Measurements from ENCODE around the gene MGAT2. TPM values are rescaled to one million over a fixed set of nuclear protein-coding genes. Genes with fewer than 3 reads are reported as not detected.

Gene MGAT2
- total and polyA plus RNA-seq, 2 of the 4 experiments (the other 2 are of a cell fraction): 36.6 to 67.6 TPM

- Histone ChIP-seq H3K79me1 (ENCODE audit: low read depth in 1 of 2, low read length in 2 of 2) (peaks cover 25 to 69% of the 10 kb centered on the region in 2 experiments), H3K18ac (ENCODE audit: low read depth, low read length) (no peak overlapping the region), H3K14ac (replicated peaks; ENCODE audit: low read depth, low read length) (no peak overlapping the region), H3K23ac (ENCODE audit: low read depth, low read length) (no peak overlapping the region), H3K56ac (ENCODE audit: extremely low read depth, insufficient read depth, low read length) (no peak overlapping the region), H2BK120ac (ENCODE audit: low read depth, low read length) (no peak overlapping the region), H2BK20ac (ENCODE audit: low read depth, low read length) (no peak overlapping the region), H2BK5ac (ENCODE audit: low read depth, low read length, poor library complexity, severe bottlenecking) (no peak overlapping the region), H4K8ac (ENCODE audit: low read depth in 2 of 2, low read length in 2 of 2) (no peak overlapping the region), H4K91ac (ENCODE audit: insufficient read depth, low read depth, low read length) (no peak overlapping the region), H3K27me3 (ENCODE audit: control insufficient read depth, insufficient read depth, low read length) (no peaks in the 10 kb centered on the region), H3K4me2 (ENCODE audit: low read depth, low read length) (no peak overlapping the region), H3K4me3 (ENCODE audit: insufficient read depth, low read depth, low read length) (no peak overlapping the region), H3K27ac (ENCODE audit: insufficient read depth, low read length) (no peak overlapping the region), H2BK15ac (ENCODE audit: low read depth, low read length) (no peak overlapping the region), H3K9me3 (ENCODE audit: control insufficient read depth, insufficient read depth, low read length) (no peaks in the 10 kb centered on the region), H2AK5ac (ENCODE audit: low read depth, low read length) (no peak overlapping the region), H4K5ac (ENCODE audit: low read depth, low read length) (no peak overlapping the region), H2AK9ac (replicated peaks; ENCODE audit: low read depth, low read length, poor library complexity) (no peak overlapping the region), H3K9me1 (ENCODE audit: insufficient read depth, low read length) (peaks cover 17% of the 10 kb centered on the region), H3K9ac (ENCODE audit: low read depth, low read length) (no peak overlapping the region), H3K4ac (ENCODE audit: low read depth, low read length) (no peak overlapping the region), H2AFZ (replicated peaks; ENCODE audit: low read length, poor library complexity) (no peak overlapping the region), H4K20me1 (ENCODE audit: insufficient read depth, low read length) (peaks cover 64% of the 10 kb centered on the region), H3K4me1 (ENCODE audit: control insufficient read depth, insufficient read depth, low read length) (peaks cover 6% of the 10 kb centered on the region), H3K36me3 (ENCODE audit: control insufficient read depth, insufficient read depth, low read length) (peaks cover 19% of the 10 kb centered on the region)
- intact Hi-C loops (cut with micrococcal nuclease): no loop called here
- TF ChIP-seq CEBPB (IDR thresholded peaks at IDR 0.05; ENCODE audit: low read depth, low read length): no peak
- TF ChIP-seq RFX5 (IDR thresholded peaks at IDR 0.05; ENCODE audit: low read depth, low read length): no peak
- TF ChIP-seq POLR2A (IDR thresholded peaks at IDR 0.05; ENCODE audit: low read depth, low read length): no peak; the same call in 1 of the 2 replicates
- TF ChIP-seq, protein P1, sequence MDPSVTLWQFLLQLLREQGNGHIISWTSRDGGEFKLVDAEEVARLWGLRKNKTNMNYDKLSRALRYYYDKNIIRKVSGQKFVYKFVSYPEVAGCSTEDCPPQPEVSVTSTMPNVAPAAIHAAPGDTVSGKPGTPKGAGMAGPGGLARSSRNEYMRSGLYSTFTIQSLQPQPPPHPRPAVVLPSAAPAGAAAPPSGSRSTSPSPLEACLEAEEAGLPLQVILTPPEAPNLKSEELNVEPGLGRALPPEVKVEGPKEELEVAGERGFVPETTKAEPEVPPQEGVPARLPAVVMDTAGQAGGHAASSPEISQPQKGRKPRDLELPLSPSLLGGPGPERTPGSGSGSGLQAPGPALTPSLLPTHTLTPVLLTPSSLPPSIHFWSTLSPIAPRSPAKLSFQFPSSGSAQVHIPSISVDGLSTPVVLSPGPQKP (IDR thresholded peaks at IDR 0.05; ENCODE audit: borderline replicate concordance, low read depth, low read length): no peak
- no peak for TF ChIP-seq CTCF (conservative IDR thresholded peaks at IDR 0.05; ENCODE audit: low read depth, low read length)
- TF ChIP-seq MAFK (IDR thresholded peaks at IDR 0.05; ENCODE audit: low read depth, low read length): no peak
- TF ChIP-seq NFE2L2 (IDR thresholded peaks at IDR 0.05; ENCODE audit: low read depth, low read length): no peak
- no peak for TF ChIP-seq CHD1 (IDR thresholded peaks at IDR 0.05; ENCODE audit: low read depth, low read length)
- TF ChIP-seq RCOR1 (IDR thresholded peaks at IDR 0.05; ENCODE audit: insufficient replicate concordance, low read length): no peak
- TF ChIP-seq MAZ (IDR thresholded peaks at IDR 0.05; ENCODE audit: borderline replicate concordance, low read depth, low read length): no peak
- TF ChIP-seq BHLHE40 (IDR thresholded peaks at IDR 0.05; ENCODE audit: low read depth, low read length): no peak
- TF ChIP-seq RAD21 (IDR thresholded peaks at IDR 0.05; ENCODE audit: low read length): no peak
- TF ChIP-seq, protein P2, sequence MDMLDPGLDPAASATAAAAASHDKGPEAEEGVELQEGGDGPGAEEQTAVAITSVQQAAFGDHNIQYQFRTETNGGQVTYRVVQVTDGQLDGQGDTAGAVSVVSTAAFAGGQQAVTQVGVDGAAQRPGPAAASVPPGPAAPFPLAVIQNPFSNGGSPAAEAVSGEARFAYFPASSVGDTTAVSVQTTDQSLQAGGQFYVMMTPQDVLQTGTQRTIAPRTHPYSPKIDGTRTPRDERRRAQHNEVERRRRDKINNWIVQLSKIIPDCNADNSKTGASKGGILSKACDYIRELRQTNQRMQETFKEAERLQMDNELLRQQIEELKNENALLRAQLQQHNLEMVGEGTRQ (IDR thresholded peaks at IDR 0.05; ENCODE audit: low read depth, low read length): no peak
- CTCF ChIA-PET: no interaction called here
- POLR2A ChIA-PET (ENCODE audit: unreplicated experiment): interaction anchor here (0.6 kb wide), 1 partner anchor 1755 kb away, joined by 3 read pairs; no protein-coding TSS in a partner anchor
- dilution Hi-C loops (cut with HindIII; ENCODE audit: low sequenced_read_pairs, unreplicated experiment): no loop called here
- no TSS peak for BruUV-seq (replicated peaks)
- no peak for ATAC-seq (ENCODE audit: low read depth)
- no peak for DNase-seq
- in situ Hi-C loops (cut with MboI; ENCODE audit: low sequenced_read_pairs): no loop called here
- 80% methylated on average over 1 of the region's 4 CpGs; no CpG with 5 or more reads in 1 of the 2 experiments for WGBS, 2 experiments (ENCODE audit: extremely low coverage in 2 of 2, insufficient read length in 1 of 2)
These were observed 38.3 kb upstream of the MGAT2 start for GRCh38 chr14:49582113-49582977.

Data from IMR-90 (cell line).